Bone marrow (tissue), 2 donors: Measurements from ENCODE around the gene ZNF664.
A peak's percentile ranks its signal among the peaks of the same experiment; 100 is the strongest.

Experiments used
- DNase-seq, 2 donors: peaks; one replicate each; lab custom pipeline; 2025; lab: John Stamatoyannopoulos, UW

ZNF664 gene

GRCh38 chr12:123990511-123990910 lies 17.5 kb downstream of the ZNF664 start:
- no peak for DNase-seq

GRCh38 chr12:123991372-123991951 lies 18.4 kb downstream of the ZNF664 start:
- DNase-seq = no peak

- no peak for DNase-seq
Measured at GRCh38 chr12:123992118-123992825, 19.3 kb downstream of the ZNF664 start.

GRCh38 chr12:123995023-123995748 lies 22.2 kb downstream of the ZNF664 start:
- DNase-seq = no peak

DNA sequence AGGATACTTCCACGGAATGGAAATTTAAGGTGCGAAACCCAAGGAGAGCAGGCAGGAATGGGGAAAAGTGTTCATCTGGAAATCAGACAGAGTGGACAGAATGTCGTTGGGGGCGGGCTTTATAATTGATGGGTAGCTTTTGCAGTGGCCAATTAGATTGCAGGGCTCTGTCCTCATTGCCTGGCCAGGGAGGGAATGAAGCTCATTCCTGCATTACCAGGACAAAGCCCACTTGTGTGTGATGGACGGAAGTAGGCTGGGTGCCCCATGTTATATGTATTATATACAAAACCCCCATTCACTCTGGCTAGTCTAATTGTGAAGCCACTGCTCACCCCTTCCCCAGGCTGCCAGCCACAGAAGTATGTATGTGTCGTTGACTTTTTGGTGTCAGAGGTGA lies 23.6 kb downstream of the ZNF664 start:
- no peak for DNase-seq

GRCh38 chr12:123997033-123997822 lies 24.2 kb downstream of the ZNF664 start:
- DNase-seq = no peak

DNA sequence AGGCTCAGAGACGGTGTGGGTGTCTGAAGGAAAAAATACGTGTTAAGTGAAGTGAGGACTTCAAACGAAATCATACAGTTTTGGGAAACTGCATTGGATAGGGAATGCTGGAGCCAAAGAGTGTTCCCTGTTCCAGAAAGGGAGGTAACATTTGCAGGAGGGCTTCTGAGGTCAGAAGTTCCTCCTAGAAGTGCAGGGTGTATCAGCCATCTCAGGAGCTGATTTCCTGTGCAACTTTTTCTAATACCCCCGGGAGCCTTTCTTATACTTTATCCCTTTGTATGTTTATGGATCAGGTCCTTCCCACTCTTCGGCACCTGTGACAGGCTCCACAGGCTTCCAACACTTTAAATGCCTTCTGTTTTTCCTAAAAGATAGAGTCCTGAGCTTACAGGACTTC lies 24.9 kb downstream of the ZNF664 start:
- no peak for DNase-seq

GRCh38 chr12:123998344-123998990 lies 25.5 kb downstream of the ZNF664 start:
- DNase-seq = no peak

GRCh38 chr12:123998991-123999359 lies 26.0 kb downstream of the ZNF664 start:
- DNase-seq = no peak

- no peak for DNase-seq
Measured at GRCh38 chr12:124000111-124000510, 27.1 kb downstream of the ZNF664 start.

DNA sequence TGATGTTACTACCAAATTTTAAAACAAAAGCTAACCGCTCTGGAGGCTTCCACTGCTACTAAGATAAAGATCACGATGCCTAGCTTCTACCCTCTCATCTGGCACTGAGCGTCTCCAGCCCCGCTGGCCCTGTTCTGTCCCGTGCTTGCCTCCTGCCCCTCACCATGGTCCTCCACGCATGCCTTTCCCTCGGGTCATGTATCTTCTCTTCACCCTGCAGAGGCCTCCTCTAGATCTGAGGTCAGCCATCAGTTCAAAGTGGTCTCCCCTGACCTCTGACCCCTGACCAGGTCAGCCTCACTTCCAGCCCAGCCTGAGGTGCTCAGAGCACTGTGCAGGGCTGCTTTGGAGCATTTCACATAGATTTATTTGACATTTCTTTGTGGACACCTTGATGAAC lies 28.3 kb downstream of the ZNF664 start:
- no peak for DNase-seq

DNA sequence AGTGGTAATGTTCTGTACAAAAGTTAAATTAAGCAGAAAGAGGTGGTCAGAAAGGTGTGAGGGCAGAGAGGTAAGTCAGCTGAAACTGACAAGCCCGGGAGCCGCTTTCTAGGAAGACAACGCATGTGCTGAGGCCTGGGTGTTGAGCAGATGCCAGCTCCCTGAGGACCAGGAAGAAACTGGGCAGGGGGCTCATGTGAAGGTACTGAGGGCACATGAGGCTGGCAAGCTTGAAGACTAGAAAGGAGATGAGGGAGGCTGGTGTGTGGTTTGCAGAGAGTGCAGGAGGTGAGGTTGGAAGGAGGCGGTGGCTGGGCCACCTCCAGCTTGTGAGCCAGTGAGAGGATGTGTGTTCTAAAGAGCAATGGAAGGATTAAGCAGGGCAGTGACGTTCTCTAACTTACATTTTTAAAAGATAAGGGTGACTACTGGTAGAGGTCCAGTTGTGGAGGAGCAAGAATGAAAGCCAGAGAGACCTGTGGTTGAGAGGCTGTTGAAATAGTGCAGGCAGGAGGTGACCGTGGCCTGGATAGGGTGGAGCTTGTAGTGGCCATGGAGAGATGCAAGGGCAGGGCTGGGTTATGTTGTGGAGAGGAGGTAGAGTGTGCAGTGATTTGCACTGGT lies 29.1 kb downstream of the ZNF664 start:
- no peak for DNase-seq

DNA sequence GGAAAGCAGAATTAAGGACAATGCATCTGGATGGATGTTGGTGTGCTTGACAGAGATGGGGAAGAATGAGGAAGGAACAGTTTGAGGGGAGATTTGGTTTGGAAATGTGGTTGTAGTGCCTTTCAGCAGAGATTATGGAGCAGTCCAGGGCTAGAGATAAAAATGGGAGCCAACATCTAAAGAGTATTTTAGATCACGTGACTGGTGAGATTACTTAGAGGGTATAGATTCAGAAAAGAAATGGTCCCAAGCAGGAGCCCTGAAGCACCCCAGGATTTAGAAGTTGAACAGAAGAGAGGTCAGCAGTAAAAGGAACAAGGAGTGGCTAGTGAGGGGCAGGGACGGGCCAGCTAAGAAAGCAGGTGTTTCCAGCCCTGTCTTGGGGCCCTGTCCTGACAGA lies 29.6 kb downstream of the ZNF664 start:
- DNase-seq = no peak

- no peak for DNase-seq
Measured at GRCh38 chr12:124004233-124004875, 31.3 kb downstream of the ZNF664 start.

GRCh38 chr12:124006085-124006845 lies 33.2 kb downstream of the ZNF664 start:
- DNase-seq = peak in 1 of 2 donors; percentile 87

- no peak for DNase-seq
Measured at GRCh38 chr12:124006846-124007713, 34.1 kb downstream of the ZNF664 start.

GRCh38 chr12:124007826-124008570 lies 35.0 kb downstream of the ZNF664 start:
- peak in 1 of 2 donors; percentile 24 for DNase-seq

DNA sequence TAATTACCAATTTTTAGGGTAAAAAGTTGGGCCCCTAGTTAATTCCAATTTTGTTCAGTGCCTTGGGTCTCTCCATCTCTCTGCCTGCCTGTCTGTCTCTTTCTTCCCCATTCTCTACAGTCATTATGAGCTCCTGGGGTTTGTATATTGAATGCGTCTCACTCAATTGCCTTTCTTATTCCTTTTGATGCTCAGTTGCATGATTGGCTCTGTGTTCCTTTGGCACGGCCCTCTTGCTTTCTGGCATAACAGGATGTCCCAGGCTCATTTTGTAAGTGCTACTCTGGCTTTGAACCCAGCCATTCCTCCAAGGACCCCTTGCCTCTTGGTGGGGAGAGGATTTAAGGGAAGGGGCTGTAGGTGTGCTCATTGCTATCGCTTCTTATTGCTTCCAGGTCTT lies 35.6 kb downstream of the ZNF664 start:
- no peak for DNase-seq

- no peak for DNase-seq
Measured at GRCh38 chr12:124009781-124010180, 36.8 kb downstream of the ZNF664 start.
